HepG2 (cell line): Measurements from ENCODE around the gene SLC35B2. TPM values are rescaled to one million over a fixed set of nuclear protein-coding genes. Genes with fewer than 3 reads are reported as not detected.
A peak's percentile ranks its signal among the peaks of the same experiment; 100 is the strongest.

Source experiments
- FOXJ3 ChIP-seq: sonication (generic); formaldehyde crosslinking; IDR thresholded peaks from 2 replicates; pipeline ENCODE4 v1.4.0; 2020; ENCODE audit warnings: missing genetic modification reagents, mild to moderate bottlenecking, borderline replicate concordance
- GFI1 ChIP-seq: sonication (generic); formaldehyde crosslinking; IDR thresholded peaks from 2 replicates; pipeline ENCODE4 v1.5.0; 2020; ENCODE audit warnings: missing genetic modification reagents, mild to moderate bottlenecking, borderline replicate concordance
- KMT2A ChIP-seq: sonication (generic); formaldehyde crosslinking; IDR thresholded peaks from 2 replicates; pipeline ENCODE4 v1.4.0; 2020; ENCODE audit warnings: missing genetic modification reagents
- NCOA1 ChIP-seq: sonication (generic); formaldehyde crosslinking; IDR thresholded peaks from 2 replicates; pipeline ENCODE4 v1.9.0; 2021; ENCODE audit warnings: missing genetic modification reagents
- POGK ChIP-seq: sonication (generic); formaldehyde crosslinking; conservative IDR thresholded peaks from 2 replicates; pipeline ENCODE4 v1.8.0; 2022; ENCODE audit warnings: mild to moderate bottlenecking, moderate library complexity, missing genetic modification reagents
- POGZ ChIP-seq: sonication (generic); formaldehyde crosslinking; IDR thresholded peaks from 2 replicates; pipeline ENCODE4 v1.4.0; 2020; ENCODE audit warnings: mild to moderate bottlenecking, missing genetic modification reagents
- RBAK ChIP-seq: sonication (generic); formaldehyde crosslinking; IDR thresholded peaks from 2 replicates; pipeline ENCODE4 v1.5.1; 2020; ENCODE audit warnings: mild to moderate bottlenecking, missing genetic modification reagents
- RFX3 ChIP-seq: IDR thresholded peaks from 2 replicates; pipeline ENCODE4 v1.6.1; 2016; ENCODE audit warnings: missing biosample characterization, missing genetic modification reagents
- ZBTB10 ChIP-seq: sonication (generic); formaldehyde crosslinking; IDR thresholded peaks from 2 replicates; pipeline ENCODE4 v1.4.0; 2020; ENCODE audit warnings: missing genetic modification reagents, borderline replicate concordance
- ZNF138 ChIP-seq: sonication (generic); formaldehyde crosslinking; IDR thresholded peaks from 2 replicates; pipeline ENCODE4 v1.5.0; 2020; ENCODE audit warnings: mild to moderate bottlenecking, low read depth, missing genetic modification reagents
- ZNF275 ChIP-seq: sonication (generic); formaldehyde crosslinking; IDR thresholded peaks from 2 replicates; pipeline ENCODE4 v1.8.0; 2022; ENCODE audit warnings: missing genetic modification reagents, mild to moderate bottlenecking, inconsistent platforms, borderline replicate concordance
- ZNF329 ChIP-seq: sonication (generic); formaldehyde crosslinking; IDR thresholded peaks from 2 replicates; pipeline ENCODE4 v1.9.0; 2021; ENCODE audit warnings: low read depth, mild to moderate bottlenecking, missing genetic modification reagents
- ZNF430 ChIP-seq: sonication (generic); formaldehyde crosslinking; IDR thresholded peaks from 2 replicates; pipeline ENCODE4 v1.9.0; 2021; ENCODE audit warnings: mild to moderate bottlenecking, missing genetic modification reagents
- ZNF607 ChIP-seq: sonication (generic); formaldehyde crosslinking; IDR thresholded peaks from 2 replicates; pipeline ENCODE4 v1.5.1; 2020; ENCODE audit warnings: missing genetic modification reagents, mild to moderate bottlenecking, borderline replicate concordance
- ZNF784 ChIP-seq: sonication (generic); formaldehyde crosslinking; IDR thresholded peaks from 2 replicates; pipeline ENCODE4 v1.5.1; 2020; ENCODE audit warnings: missing genetic modification reagents, mild to moderate bottlenecking, borderline replicate concordance
- ZNF800 ChIP-seq: sonication (generic); formaldehyde crosslinking; IDR thresholded peaks from 2 replicates; pipeline ENCODE4 v1.4.0; 2020; ENCODE audit warnings: missing genetic modification reagents
- ZUFSP ChIP-seq: sonication (generic); formaldehyde crosslinking; IDR thresholded peaks from 2 replicates; pipeline ENCODE4 v1.9.0; 2021; ENCODE audit warnings: missing genetic modification reagents, mild to moderate bottlenecking, borderline replicate concordance
- polyA plus RNA-seq, 8 experiments: library from polyadenylated mRNA; depleted of rRNA in 3 of 8; stranded (reverse) in 7 of 8; unstranded in 1 of 8; fragments of >200 nt; fragmentation: Illumina TruSeq in 4 of 8; extraction: Trizol in 4 of 8; gene quantifications; 2 replicates each; pipeline versions ENCODE4 v1.2.1 to v1.2.3, GENCODE V29; 2011 to 2016; ENCODE audit warnings: low read depth in 4 of 8, missing spikeins in 1 of 8, mixed read lengths in 1 of 8; ENCODE audit not compliant: insufficient read depth in 1 of 8
- total RNA-seq, 5 experiments: library from RNA; depleted of rRNA; stranded (reverse); fragments of >200 nt; fragmentation: Illumina TruSeq; extraction: Trizol; gene quantifications; 2 replicates each; pipeline ENCODE4 v1.2.3, GENCODE V29; 2016; ENCODE audit warnings: low read depth in 1 of 5

The SLC35B2 gene
- total and polyA plus RNA-seq, 2 of the 13 experiments (the other 11 are each of a cell fraction or from before 2014, with no cell fraction given) = 61.1 to 148 TPM

- TF ChIP-seq ZNF784 (CRISPR knock-in tag) (peak; percentile 95; the same call in 1 of the 2 replicates), ZNF275 (peak; percentile 21; the same call in 1 of the 2 replicates), ZNF138 (CRISPR knock-in tag) (no peak), NCOA1 (peak; percentile 94), RFX3 (CRISPR knock-in tag) (no peak), FOXJ3 (CRISPR knock-in tag) (no peak; the same call in 1 of the 2 replicates), ZNF329 (peak; percentile 79; the same call in 1 of the 2 replicates), ZBTB10 (CRISPR knock-in tag) (peak; percentile 94), POGK (peak; percentile 94), POGZ (CRISPR knock-in tag) (peak; percentile 40; the same call in 1 of the 2 replicates), RBAK (no peak), ZNF430 (CRISPR knock-in tag) (peak; percentile 97), KMT2A (0 out of 2 replicates have a peak, but pooled peaks have one; percentile 15), ZNF800 (CRISPR knock-in tag) (peak; percentile 41; the same call in 1 of the 2 replicates), GFI1 (peak; percentile 86), ZNF607 (no peak), ZUFSP (no peak)
Measured at GRCh38 chr6:44257025-44257752, at the start of gene SLC35B2 (continued).
